Lung microvascular endothelial cell (primary cell): ENCODE measurements around the gene GTPBP6. TPM values are rescaled to one million over a fixed set of nuclear protein-coding genes. Genes with fewer than 3 reads are reported as not detected.
"Not testable (repeated sequence)": the region's sequence is repeated elsewhere in the genome, so short reads cannot be mapped to it uniquely, and the experiment has no call there.

Experiments
- DNase-seq, 2 donors: peaks; one replicate each; pipeline versions ENCODE4 v3.0.0 to v3.0.0-alpha.2; 2010; ENCODE audit warnings: low read depth in 2 of 2
- total RNA-seq: library from RNA; depleted of rRNA; stranded (reverse); fragments of >200 nt; gene quantifications from 2 replicates; pipeline ENCODE4 v1.2.1, GENCODE V29; 2014

The GTPBP6 gene
- total RNA-seq, 1 donor from 2014 or later = 32.1 TPM

GRCh38 chrX:292900-293897 lies 25.4 kb downstream of the GTPBP6 start:
- DNase-seq = no peak

- no peak for DNase-seq
These were observed 27.1 kb downstream of the GTPBP6 start for GRCh38 chrX:291411-291901.

DNA sequence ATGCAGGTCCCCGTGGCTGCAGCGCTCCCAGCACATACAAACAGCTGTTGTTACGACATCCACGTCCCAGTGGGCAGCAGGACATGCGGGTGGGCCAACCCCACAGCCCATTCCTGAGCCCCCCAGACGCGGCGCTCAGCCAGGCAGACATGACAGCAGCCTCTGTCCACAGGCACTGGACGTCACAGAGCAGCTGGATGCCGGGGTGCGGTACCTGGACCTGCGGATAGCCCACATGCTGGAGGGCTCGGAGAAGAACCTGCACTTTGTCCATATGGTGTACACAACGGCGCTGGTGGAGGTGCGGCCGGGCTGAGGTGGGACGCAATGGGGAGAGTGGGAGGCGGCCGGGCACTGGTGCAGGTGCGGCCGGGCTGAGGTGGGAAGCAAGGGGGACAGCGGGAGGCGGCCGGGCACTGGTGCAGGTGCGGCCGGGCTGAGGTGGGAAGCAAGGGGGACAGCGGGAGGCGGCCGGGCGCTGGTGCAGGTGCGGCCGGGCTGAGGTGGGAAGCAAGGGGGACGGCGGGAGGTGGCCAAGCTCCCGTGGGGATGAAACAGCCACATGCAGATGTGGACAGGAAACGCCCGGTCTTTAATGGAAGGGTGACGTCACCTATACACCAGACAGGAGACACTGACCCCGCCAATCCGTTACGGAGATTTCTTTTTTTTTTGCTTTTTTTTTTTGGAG lies 28.0 kb downstream of the GTPBP6 start:
- DNase-seq = no peak

- no peak for DNase-seq
These were observed 30.0 kb downstream of the GTPBP6 start for GRCh38 chrX:288561-288991.

DNA sequence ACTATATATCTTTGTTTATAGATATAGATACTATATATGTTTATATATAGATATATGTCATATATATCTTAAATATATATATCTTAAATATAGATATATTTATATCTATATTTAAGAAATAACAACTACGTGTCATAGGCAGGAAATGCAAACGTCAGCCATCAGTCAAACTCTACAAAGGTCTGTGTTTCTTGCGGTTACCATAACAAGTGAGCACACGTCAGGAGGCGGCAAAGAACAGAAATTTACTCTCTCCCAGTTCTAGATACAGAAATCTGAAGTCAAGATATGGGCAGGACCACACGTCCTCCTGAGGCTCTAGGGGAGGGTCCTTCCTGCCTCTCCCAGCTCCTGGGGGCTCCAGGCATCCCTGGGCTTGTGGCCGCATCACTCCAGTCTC lies 30.9 kb downstream of the GTPBP6 start:
- no peak for DNase-seq

DNA sequence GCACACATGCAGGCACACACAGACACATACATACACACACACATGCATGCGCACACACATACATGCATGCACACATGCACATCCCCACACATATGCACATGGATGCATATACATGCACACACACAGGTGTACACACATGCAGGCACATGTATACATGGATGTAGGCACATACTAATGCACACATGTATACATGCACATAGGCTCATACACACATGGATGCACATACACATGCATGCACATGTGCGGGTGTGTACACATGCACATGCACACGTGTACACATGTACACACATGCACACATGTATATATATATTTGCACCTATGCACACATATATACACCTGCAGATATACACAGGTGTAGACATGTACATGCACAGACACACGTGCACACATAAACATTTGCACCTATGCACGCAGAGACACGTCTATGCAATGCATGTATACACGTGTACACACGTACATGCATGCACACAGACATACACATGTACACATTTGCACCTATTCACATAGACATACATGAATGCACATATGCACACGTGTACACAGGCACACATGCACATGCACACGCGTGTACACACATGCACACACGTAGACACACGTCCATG lies 33.4 kb downstream of the GTPBP6 start:
- no peak for DNase-seq

- DNase-seq = peak; percentile 82 to 90
These were observed 35.3 kb downstream of the GTPBP6 start for GRCh38 chrX:283115-283845.

GRCh38 chrX:282000-282681 lies 36.5 kb downstream of the GTPBP6 start:
- not testable (repeated sequence) for DNase-seq

GRCh38 chrX:281166-281999 lies 37.2 kb downstream of the GTPBP6 start, which contains the start of gene PLCXD1:
TSS of gene PLCXD1 (plus strand) at chrX:281381. CDS start at chrX:284188, 2,807 bp downstream.
- DNase-seq = no peak

- not testable (repeated sequence) for DNase-seq
These were observed 37.9 kb downstream of the GTPBP6 start for GRCh38 chrX:280722-281121.

GRCh38 chrX:279757-280604 lies 38.6 kb downstream of the GTPBP6 start:
- not testable (repeated sequence) for DNase-seq

GRCh38 chrX:276581-277201 lies 41.9 kb downstream of the GTPBP6 start:
- DNase-seq = peak; percentile 31 to 40

- peak; percentile 35 to 75 for DNase-seq
These were observed 42.5 kb downstream of the GTPBP6 start for GRCh38 chrX:275967-276580.

GRCh38 chrX:275476-275966 lies 43.1 kb downstream of the GTPBP6 start:
- no peak for DNase-seq

GRCh38 chrX:274904-275475 lies 43.6 kb downstream of the GTPBP6 start:
- DNase-seq = no peak

DNA sequence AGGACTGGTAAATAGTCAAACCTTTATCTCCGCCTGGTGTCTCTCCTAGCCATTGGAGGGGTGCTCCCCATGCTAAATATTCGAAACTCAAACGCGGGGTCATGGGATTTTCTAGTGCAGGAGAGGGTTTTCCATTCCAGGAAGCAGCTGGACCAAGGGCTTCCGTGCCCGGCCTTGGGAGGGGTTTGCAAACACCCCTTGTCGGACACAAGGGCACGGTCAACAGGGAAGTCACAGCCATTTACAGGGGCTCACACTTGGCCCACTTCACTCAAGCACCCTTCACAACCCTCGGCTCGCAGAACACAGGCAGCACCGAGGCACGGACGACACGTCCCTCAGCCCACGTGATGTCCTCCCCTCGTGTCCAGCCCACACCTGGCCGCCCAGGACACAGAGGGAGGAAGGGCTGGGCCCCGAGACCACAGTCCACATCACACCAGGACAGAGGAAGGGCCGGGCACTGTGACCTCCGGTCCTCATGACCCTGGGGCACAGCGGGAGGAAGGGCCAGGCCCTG lies 47.7 kb downstream of the GTPBP6 start:
- DNase-seq = peak in 1 of 2 donors; percentile 68

DNA sequence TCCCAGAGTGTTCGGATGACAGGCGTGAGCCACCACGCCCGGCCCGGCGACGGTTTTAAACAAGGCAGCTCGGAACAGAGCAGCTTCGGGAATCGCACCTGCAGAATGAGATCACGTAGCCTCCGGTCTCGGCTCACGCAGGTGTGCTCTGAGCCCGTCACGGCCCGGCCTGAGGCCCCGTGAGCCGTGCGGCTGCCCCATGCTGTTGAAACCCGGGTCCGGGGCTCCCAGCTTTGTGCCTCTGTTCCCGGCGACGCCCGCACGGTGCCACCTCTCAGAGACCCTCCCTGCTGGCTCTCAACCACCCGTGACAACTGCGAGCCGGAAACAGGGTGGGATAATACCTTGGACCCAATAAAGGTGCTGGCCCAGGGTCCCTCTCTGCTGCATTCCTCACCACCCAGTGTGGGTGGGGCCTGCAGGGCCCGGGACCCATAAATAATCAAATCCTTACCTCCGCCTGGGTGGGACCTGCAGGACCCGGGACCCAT lies 50.8 kb downstream of the GTPBP6 start:
- DNase-seq = no peak
